Nephron progenitor cell (in vitro differentiated cells): Measurements from ENCODE around the gene DDAH2.
"Not testable (repeated sequence)": the region's sequence is repeated elsewhere in the genome, so short reads cannot be mapped to it uniquely, and the experiment has no call there.

Source experiments
- DNase-seq: peaks from one replicate; pipeline ENCODE4 v3.0.0; 2021
- H3K27ac Mint-ChIP-seq: 2 replicates; pipeline ENCODE4 v1.8.0; 2021; ENCODE audit warnings: mild to moderate bottlenecking, moderate library complexity, mixed read lengths
- H3K27me3 Mint-ChIP-seq: 2 replicates; pipeline ENCODE4 v1.8.0; 2021; ENCODE audit warnings: mild to moderate bottlenecking, low read depth, mixed read lengths; ENCODE audit not compliant: poor library complexity
- H3K36me3 Mint-ChIP-seq: 2 replicates; pipeline ENCODE4 v1.8.0; 2021; ENCODE audit warnings: low read depth, mixed read lengths
- H3K4me1 Mint-ChIP-seq: 2 replicates; pipeline ENCODE4 v1.8.0; 2021; ENCODE audit warnings: mixed read lengths
- H3K4me3 Mint-ChIP-seq: 2 replicates; pipeline ENCODE4 v1.8.0; 2021; ENCODE audit warnings: mild to moderate bottlenecking, moderate library complexity, mixed read lengths
- H3K9me3 Mint-ChIP-seq: 2 replicates; pipeline ENCODE4 v1.8.0; 2021; ENCODE audit warnings: mild to moderate bottlenecking, moderate library complexity, mixed read lengths
- CTCF ChIP-seq: fragments of 200-600 bp; sonication (generic); IDR thresholded peaks from 2 replicates; pipeline ENCODE4 v1.5.0; 2021; ENCODE audit warnings: antibody characterized with exemption

DDAH2 gene

GRCh38 chr6:31710523-31711219, 18.4 kb downstream of the DDAH2 start:
- Mint-ChIP-seq H3K27ac (no peak overlapping the region), H3K36me3 (no peaks in the 10 kb centered on the region), H3K27me3 (peaks cover 4% of the 10 kb centered on the region), H3K9me3 (no peaks in the 10 kb centered on the region), H3K4me3 (no peak overlapping the region), H3K4me1 (peaks cover 62% of the 10 kb centered on the region)
- no peak for DNase-seq
- TF ChIP-seq CTCF: no peak

GRCh38 chr6:31709157-31709556, 19.9 kb downstream of the DDAH2 start:
- H3K27ac Mint-ChIP-seq, DNase-seq, H3K4me3 Mint-ChIP-seq, H3K36me3 Mint-ChIP-seq, H3K9me3 Mint-ChIP-seq, H3K27me3 Mint-ChIP-seq: not testable (repeated sequence)
- H3K4me1 Mint-ChIP-seq: peaks cover 47% of the 10 kb centered on the region

- Mint-ChIP-seq H3K4me1 (peaks cover 41% of the 10 kb centered on the region), H3K27ac (no peak overlapping the region), H3K4me3 (no peak overlapping the region), H3K36me3 (no peaks in the 10 kb centered on the region), H3K27me3 (peaks cover 4% of the 10 kb centered on the region), H3K9me3 (no peaks in the 10 kb centered on the region)
- DNase-seq: no peak
- TF ChIP-seq CTCF: no peak
Measured at GRCh38 chr6:31708224-31708623, 20.9 kb downstream of the DDAH2 start.

GRCh38 chr6:31707701-31708100, 21.4 kb downstream of the DDAH2 start:
- TF ChIP-seq CTCF: no peak
- no peaks in the 10 kb centered on the region for H3K36me3 Mint-ChIP-seq
- H3K27me3 Mint-ChIP-seq: peaks cover 4% of the 10 kb centered on the region
- H3K9me3 Mint-ChIP-seq: no peaks in the 10 kb centered on the region
- no peak overlapping the region for H3K4me3 Mint-ChIP-seq
- DNase-seq: no peak
- H3K27ac Mint-ChIP-seq: no peak overlapping the region
- peaks cover 37% of the 10 kb centered on the region for H3K4me1 Mint-ChIP-seq

- Mint-ChIP-seq H3K4me1 (peaks cover 36% of the 10 kb centered on the region), H3K27ac (no peak within 1 kb of the TSS), H3K36me3 (no peaks in the 10 kb centered on the region)
Measured at GRCh38 chr6:31706599-31706998, 22.5 kb downstream of the DDAH2 start, which contains the start of gene LY6G6F. Gene LY6G6F (plus strand): TSS chr6:31706866. CDS start chr6:31706907, 41 bp downstream.

GRCh38 chr6:31705931-31706330, 23.2 kb downstream of the DDAH2 start:
- Mint-ChIP-seq H3K4me3 (no peak overlapping the region), H3K4me1 (peaks cover 36% of the 10 kb centered on the region), H3K36me3 (no peaks in the 10 kb centered on the region), H3K27me3 (peaks cover 7% of the 10 kb centered on the region), H3K27ac (no peak overlapping the region), H3K9me3 (no peaks in the 10 kb centered on the region)
- DNase-seq: no peak
- TF ChIP-seq CTCF: no peak

More at GRCh38 chr6:31706599-31706998, 22.5 kb downstream of the DDAH2 start, which contains the start of gene LY6G6F:
- Mint-ChIP-seq H3K27me3 (peaks cover 7% of the 10 kb centered on the region), H3K4me3 (no peak within 1 kb of the TSS), H3K9me3 (no peaks in the 10 kb centered on the region)
- no peak for DNase-seq
- no peak for TF ChIP-seq CTCF
